ENCODE data around the gene SSPN. TPM values are rescaled to one million over a fixed set of nuclear protein-coding genes. Genes with fewer than 3 reads are reported as not detected.
A peak's percentile ranks its signal among the peaks of the same experiment; 100 is the strongest.

The SSPN gene
- total and polyA plus RNA-seq, 9 of the 15 experiments (the other 6 are each of a cell fraction or from before 2014, with no cell fraction given), result 0.40 TPM; not detected in 8

GRCh38 chr12:26274441-26275312 is 79.3 kb downstream of the SSPN start (continued):
- no peak for TF ChIP-seq ZBTB12 (CRISPR knock-in tag; IDR thresholded peaks at IDR 0.05)
- TF ChIP-seq POLR2AphosphoS2 (IDR thresholded peaks at IDR 0.05; ENCODE audit: low read length), result no peak
- no peak for TF ChIP-seq PTBP1 (IDR thresholded peaks at IDR 0.05; ENCODE audit: low read depth, low read length)
- no peak for TF ChIP-seq HMGXB4 (CRISPR knock-in tag; IDR thresholded peaks at IDR 0.05)
- 0 out of 2 replicates have a peak, but pooled peaks have one; percentile 34 for TF ChIP-seq ZBED1 (IDR thresholded peaks at IDR 0.05)
- TF ChIP-seq POLR2G (IDR thresholded peaks at IDR 0.05; ENCODE audit: low read depth, low read length), result peak; percentile 56
- no peak for TF ChIP-seq TCFL5 (CRISPR knock-in tag; conservative IDR thresholded peaks at IDR 0.05)
- TF ChIP-seq POLR2AphosphoS5 (IDR thresholded peaks at IDR 0.05; ENCODE audit: control insufficient read depth, insufficient read depth, low read depth, low read length), result peak; percentile 50; the same call in 1 of the 2 replicates
- peak; percentile 83 for TF ChIP-seq EGR1 (conservative IDR thresholded peaks at IDR 0.05)
- no peak for TF ChIP-seq MCM5 (IDR thresholded peaks at IDR 0.05; ENCODE audit: low read depth)
- TF ChIP-seq TFE3 (CRISPR knock-in tag; IDR thresholded peaks at IDR 0.05), result 0 out of 2 replicates have a peak, but pooled peaks have one; percentile 10
- TF ChIP-seq MITF (IDR thresholded peaks at IDR 0.05), result no peak
- TF ChIP-seq COPS2 (conservative IDR thresholded peaks at IDR 0.05), result no peak
- no peak for TF ChIP-seq RFX7 (CRISPR knock-in tag; IDR thresholded peaks at IDR 0.05)
- TF ChIP-seq ZSCAN32 (CRISPR knock-in tag; IDR thresholded peaks at IDR 0.05), result no peak
- no peak for TF ChIP-seq RBBP5 (IDR thresholded peaks at IDR 0.05; ENCODE audit: borderline replicate concordance, insufficient read depth, low read length, poor library complexity, severe bottlenecking)
- no peak for TF ChIP-seq ZNF655 (CRISPR knock-in tag; IDR thresholded peaks at IDR 0.05)
- no peak for TF ChIP-seq ZNF41 (CRISPR knock-in tag; conservative IDR thresholded peaks at IDR 0.05)

Data from K562 (cell line).